Measurements from ENCODE around the gene ADAM12.

ADAM12 gene

DNA sequence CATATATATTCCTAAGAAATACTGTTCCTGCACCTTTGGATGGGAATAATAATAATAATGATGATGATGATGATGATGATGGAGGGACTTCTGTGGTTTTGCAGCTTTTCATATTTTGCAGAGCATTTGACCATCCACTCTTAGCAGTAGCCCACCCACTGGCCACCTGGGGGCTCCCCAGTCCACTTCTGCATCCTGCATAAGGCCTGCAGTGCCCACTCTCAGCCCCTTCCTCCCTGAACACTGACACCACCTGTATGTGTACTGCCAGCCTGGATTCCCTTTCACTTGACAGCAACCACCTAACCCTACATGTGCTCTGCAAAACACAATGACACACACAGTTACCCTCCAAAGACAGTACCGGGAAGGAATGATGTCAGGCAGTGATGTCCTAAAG is 131.4 kb downstream of the ADAM12 start:
- DNase-seq: no peak

DNA sequence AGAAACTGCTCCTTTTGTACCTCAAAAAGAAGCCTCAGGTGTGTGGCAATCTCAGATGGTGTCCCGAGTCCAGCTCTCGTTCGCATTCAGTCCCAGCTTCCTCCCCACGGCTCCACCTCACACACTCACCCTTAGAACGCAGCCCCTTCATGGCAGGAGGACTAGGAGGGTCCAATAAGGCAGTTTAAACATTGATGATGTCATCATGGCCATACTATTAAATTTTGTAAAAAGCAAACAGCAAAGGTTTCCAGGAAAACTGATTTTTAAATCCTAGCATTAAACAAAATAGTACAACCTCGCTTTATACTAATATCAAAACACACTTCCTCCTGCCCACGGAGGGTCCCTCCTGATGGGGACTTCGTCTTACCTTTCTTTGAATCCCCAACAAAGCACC is 133.0 kb downstream of the ADAM12 start:
- no peak for DNase-seq

DNA sequence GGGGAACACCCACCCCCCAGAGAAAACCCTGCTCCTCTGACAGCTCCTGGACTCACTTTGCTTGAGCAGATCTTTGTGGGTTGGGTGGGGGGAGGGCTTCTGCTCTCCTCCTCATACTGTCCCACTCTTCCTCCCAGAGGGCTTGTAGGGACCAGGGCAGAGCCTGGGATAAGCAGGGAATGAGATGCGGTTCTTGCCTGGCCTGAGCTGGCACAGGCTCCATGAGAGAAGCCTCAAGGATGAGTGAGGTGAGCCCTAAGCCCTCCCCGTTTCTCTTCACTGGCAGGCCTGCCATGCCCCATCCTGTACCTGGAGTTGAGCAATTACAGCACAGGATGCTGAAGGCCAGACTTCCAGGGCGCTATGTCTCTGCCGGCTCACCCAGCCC is 134.7 kb downstream of the ADAM12 start:
- peak; percentile 21 for DNase-seq

DNA sequence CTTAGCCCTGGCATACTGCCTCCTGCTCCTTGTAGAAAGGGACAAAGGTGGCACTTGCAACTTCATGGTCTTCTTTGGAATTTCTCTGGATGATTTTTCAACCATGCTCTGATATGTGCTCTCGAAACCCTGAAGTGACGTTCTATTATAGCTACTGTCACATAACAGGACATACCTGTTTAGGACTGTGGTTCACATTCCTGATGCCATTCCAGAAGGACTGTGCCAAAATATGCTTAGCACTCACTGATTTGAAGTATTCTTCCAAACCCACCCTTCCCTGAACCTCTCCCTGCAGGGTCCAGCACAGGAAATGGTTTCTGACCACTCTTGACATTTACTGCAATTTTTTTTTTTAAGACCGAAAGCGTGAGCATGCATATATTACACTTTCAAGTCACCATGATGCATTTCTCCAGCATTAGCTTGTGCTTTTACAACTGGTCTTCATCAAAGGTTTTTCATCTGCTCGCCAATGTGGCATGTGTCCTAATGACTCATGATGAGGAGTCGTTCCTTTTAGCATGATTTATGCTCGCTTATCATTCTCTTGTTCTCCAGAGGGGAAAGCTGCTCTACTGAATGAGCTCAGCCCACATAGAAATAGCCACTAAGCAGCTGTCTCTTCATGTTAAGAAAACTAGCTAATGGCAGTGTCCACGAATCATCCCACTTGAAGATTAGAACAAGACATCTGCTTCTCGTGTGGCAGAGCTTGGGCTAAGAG is 135.2 kb downstream of the ADAM12 start:
- DNase-seq: peak; percentile 98

DNA sequence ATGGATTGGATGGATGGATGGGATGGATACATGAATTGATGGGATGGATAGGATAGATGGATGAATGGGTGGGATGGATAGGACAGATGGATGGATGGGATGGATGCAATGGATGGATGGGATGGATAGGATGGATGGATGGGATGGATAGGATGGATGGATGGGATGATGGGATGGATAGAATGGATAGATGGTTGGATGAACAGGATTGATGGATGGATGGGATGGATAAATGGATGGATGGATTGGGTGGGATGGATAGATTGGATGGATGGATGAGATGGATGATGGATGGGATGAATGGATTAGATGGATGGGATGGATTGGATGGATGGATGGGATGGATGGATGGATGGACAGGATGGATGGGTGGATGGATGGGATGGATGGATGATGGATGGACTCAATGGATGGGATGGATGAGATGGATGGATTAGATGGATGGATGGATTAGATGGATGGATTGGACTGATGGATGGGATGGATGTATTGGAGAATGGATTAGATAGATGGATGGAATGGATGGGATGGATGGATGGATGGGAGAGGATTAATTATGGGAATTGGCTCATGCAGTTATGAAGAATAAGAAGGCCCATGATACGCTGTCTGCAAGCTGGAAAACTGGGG is 136.4 kb downstream of the ADAM12 start:
- no peak for DNase-seq

DNA sequence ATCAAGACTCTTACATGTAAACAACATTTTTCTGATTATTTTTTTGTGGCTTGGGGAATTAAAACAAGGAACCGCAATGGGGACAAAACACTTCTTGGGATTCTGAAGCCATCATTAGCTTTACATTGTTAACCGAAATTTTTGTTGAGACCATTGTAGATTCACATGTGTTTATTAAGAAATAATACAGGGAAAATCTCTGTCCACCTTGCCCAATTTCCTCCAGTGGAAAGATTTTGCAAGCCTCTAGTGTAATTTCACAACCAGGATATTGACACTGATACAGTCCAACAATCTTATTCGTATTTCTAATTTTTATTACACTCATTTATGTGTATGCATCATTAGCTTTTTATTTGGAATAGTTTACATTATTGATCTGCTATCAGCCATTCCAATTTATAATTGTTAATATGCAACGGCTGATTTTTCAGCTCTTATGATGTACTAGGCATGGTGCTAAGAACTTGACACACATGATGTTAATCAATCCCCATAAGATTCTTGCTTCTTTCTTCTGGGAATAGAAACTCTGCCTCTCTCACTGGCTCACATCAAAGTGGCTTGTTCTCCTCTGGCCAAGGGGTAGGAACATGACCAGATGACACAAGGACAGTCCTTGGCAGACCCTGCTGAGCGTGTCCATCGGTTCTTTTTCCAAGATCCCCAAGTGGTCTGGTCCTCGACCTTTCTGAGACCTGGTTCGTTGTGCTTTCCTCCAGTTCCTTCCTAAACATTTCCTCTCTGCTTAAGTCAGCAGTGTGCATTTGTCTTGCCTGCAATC is 137.6 kb downstream of the ADAM12 start:
- peak; percentile 62 for DNase-seq

DNA sequence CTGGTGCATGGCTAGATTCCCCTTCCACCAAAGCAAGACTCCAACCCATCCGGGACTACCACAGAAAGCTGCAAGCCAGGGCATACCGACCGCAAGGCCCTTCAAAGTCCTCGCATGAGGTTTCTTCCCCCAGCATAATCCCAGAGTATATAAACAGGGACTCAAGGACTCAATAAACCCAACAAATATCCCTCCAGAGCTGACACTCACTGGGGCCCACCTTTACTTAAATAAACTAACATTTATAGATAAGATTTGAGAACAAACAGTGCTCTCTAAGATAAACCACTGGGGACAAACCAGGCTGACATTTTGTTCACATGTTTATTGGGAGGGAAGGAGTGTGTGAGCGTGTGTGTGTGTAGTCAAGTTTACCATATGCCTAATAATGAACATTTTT is 138.2 kb downstream of the ADAM12 start:
- DNase-seq: peak; percentile 62

DNA sequence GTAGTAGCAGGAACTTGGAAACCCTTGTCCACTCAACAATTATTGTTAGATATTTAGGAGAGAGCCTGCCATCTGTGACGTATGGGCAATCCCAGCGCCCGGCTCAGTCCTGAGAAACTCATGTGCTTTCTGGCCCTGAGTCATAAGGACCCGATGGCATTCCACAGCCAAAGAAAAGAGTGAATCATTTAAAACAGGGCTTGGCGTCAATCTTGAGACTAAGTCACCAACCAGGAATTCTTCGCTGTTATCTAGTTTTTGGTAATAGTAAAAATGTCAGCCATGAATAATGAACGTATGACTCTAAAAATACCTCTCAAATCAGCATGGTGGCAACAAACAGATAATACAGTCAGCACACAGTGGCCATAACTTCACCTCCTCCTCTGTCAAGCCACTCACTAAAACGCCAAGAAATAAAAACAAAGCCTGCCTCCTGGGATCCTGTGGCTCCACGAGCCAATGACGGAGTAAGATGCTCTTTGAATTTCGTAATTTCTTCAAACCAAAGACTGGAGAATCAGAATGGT is 140.8 kb downstream of the ADAM12 start:
- peak; percentile 98 for DNase-seq

DNA sequence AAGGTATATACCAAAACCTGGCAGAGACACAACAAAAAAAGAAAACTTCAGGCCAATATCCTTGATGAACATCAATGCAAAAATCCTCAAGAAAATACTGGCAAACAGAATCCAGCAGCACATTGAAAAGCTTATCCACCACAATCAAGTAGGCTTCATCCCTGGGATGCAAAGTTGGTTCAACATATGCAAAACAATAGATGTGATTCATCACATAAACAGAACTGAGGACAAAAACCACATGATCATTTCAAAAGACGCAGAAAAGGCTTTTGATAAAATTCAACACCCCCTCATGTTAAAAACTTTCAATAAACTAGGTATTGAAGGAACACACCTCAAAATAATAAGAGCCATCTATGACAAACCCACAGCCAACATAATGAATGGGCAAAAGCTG is 141.9 kb downstream of the ADAM12 start:
- peak; percentile 66 for DNase-seq

DNA sequence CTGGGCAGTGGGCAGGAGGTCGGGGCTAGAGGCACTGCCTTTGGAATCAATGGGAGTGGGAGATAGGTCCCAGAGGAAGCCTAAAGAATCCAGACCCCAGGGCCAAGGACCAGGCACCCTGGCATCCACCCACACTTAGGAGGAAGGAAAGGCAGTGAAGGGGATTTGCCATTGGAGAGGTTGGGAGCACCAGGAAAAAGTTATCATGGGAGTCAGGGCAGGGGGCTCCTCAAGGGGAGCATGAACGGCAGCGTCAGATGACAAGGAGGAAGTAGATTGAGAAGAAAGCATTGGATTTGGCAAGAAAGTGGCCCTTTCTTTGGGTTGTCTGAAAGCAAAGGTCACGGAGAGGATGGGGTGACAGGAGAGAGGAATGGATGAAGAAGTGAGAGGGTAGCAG is 142.8 kb downstream of the ADAM12 start:
- DNase-seq: no peak

DNA sequence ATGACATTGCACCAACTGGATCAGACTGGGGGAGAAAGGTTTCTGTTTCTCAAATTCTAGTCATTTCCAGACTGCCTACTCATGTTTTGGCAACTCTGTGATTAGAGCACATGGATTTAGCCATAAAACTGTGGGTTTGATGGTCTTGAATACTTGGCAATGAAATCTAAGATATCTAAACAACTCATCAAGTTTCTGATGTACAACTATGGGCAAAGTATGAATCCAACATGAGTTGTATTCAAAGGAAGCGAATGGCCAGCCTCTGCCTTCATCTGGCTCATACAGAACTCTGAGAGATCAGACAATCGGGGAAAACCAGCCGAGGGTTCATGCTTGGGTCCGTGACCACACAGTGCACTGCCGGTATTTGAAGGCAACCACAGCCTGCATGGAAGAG is 144.3 kb downstream of the ADAM12 start:
- peak; percentile 94 for DNase-seq

DNA sequence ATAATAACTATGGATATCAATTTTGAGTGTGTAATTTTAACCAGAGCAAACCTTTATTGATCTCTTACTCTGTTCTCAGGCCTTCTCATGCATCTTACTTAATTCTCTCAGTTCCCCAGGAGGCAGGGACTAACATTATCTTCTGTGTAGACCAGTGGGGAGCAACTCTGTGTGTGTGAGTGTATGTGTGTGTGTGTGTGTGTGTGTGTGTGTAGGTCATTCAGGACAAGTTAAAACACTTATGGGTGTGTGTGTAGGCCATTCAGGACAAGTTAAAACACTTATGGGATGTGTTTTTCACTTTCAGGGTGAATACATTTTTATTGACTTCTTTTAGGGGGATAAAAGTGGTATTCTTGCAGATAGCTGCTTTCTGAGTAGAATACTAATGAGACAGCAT is 145.0 kb downstream of the ADAM12 start:
- DNase-seq: no peak

DNA sequence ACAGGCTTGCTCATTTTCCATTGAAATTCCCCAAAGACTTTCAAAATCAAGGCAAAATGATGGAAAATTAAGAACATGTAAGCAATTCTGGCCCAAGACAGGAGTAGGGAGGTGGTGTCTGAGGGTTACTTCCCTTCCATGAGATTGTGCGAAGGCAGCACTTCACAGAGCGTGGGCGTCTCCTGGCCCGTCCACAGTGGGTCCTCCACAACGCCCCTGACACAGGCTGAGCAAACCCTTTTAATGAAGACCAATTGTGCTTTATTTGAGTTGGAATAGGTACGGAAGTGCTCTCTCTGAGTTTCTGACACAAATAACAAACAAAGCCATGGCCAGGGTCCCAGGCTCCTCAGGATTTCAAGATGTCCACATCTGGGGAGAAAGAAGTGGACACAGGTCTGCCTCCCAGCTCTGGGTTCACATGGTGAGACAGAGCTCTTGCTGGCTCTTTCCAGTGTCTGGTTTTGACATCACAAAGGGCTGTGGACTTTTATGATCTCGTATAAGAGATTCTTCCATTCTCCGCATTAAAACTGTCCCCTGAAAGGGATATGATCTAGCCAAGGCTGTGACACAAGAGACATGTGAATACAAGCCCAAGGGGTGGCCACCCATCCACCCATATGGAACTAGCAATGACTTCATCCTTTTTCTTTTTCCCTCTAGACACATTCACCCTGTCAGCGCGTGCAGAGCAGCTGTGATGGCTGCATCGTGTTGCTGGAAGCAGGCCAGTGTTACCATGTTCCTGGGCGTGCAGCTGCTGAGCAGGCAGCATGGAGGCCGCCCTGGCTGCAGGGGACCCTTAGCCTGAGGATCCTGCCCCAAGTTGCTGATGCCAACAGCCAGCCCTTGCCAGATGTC is 145.6 kb downstream of the ADAM12 start:
- peak; percentile 61 for DNase-seq

DNA sequence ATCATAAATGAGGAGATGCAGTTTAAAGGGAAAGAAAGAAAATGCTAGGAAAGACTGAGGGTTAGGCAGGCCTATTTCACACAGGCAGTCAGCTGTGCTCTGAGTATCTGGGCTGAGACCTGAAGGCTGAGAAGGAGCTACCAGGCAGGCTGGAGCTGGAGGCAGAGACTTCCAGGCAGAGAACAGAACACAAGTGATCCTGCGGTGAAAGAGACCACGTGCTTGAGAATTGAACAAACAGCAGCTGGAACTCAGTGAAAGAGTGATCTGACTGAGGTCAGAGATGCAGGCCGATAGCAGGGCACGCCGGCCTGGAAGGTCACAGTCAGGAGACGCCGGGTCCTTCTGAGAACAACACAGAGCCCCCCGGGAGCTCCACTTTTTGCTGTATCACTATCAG is 147.8 kb downstream of the ADAM12 start:
- no peak for DNase-seq

DNA sequence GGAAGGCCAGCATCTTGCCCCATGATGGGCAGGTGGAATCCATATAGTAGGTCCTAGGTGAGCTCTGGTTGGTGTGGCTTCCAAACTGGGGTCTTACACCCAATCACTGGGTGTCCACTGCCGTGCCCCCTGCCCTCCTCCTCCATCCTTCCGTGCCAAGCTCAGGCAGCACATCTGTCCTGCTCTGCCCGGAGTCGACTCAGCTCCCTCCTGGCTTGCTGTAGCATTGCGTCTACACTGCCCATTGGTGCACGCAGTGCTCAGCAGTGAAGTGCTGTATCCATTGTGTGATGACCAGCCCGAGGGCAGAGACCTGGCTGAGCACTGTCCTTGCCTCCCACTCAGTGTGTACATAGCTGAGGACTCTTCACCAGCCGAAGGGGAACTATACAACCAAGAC is 148.4 kb downstream of the ADAM12 start:
- DNase-seq: no peak

DNA sequence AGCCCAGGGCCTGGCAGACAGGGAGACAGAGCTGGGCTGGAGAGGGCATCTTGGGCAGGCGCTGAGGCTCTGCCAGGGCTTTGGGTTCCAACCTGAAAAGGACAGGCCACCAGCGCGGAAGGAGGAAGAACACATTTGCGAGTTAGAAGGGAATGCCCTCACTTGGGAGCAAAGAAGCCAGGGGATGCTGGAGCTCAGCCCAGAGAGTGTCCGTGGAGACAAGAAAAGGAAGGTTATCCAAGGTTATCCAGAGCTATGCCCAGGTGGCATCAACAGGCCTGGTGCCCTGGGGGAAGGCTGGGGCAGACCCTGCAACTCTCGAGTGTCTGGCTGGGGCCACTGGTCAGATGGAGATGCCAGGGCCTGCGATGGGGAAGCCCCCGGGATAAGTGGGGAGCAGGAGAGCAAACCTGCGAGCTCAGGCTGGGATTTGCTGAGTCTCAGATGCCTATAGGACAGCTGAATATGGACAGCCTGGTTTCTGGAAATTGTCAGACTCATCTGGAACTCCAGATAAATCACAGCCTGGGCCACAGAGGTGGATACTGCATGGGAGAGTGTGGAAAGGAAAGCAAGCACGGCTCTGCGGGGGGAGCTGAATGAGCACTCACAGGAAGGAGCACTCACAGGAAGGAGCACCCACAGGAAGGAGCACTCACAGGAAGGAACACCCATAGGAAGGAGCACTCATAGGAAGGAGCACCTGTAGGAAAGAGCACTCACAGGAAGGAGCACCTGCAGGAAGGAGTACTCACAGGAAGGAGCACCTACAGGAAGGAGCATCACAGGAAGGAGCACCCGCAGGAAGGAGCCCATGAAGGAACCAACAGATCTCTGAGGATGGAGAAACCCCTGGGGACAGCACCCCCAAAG is 152.1 kb downstream of the ADAM12 start:
- no peak for DNase-seq

DNA sequence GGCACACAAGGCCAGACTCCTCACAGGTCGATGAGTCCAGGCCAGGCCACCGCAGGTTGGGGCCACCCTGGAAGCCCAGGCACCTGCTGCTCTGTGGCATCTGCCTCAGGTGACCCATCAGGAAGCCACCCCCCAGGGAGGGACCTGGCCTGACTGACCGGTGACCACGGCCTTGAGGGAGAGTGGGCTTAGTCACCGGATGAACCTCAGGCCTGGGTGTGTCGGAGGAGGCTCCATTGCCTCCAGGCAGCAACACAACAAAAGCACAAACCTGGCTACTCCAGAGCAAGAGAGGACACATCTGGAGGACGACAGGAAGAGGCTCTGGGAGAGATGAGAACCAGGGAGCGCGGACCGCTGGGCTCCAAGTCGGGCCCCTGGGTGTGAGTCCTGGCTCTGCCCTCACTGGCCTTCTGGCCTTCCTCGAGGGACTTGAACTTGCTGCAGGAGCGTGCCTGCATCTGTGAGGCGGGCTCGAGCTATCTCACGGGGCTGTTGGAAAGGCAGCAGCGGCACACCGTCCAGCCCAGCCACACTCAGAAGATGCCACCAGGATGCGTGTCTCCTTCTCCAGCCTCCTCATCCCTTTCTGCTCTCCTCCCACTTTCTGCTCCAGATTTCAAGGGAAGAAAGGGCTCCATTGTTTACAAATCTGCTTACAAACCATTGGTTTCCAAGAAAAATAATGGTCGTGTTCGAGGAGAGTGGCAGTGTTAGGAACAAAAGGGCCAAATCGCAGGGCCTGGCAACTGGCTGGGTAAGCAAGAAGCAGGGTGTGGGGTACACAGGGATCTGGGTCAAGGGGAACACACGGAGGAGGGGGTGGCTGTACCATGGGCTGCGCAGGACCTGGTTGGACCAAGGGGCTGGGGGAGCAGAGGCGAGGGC is 152.9 kb downstream of the ADAM12 start:
- no peak for DNase-seq

DNA sequence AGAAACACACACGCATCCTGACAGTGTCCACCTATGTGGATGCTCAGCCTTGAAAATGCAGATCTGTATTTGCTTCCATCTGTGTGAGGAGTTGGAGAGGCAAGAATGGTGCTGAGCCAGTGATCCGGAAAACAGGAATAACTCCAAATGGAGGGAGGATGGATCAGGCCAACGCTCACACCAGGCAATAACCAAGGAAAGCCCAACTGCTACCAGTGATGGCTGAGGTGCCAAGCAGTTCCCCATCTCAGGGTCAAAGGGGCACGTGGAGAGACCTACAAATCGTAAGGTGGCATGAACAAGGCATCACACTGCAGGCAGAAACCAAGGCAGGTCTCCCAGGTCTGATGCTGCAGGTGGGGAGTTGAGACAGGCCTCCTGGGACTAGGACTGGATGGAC is 153.6 kb downstream of the ADAM12 start:
- DNase-seq: no peak

DNA sequence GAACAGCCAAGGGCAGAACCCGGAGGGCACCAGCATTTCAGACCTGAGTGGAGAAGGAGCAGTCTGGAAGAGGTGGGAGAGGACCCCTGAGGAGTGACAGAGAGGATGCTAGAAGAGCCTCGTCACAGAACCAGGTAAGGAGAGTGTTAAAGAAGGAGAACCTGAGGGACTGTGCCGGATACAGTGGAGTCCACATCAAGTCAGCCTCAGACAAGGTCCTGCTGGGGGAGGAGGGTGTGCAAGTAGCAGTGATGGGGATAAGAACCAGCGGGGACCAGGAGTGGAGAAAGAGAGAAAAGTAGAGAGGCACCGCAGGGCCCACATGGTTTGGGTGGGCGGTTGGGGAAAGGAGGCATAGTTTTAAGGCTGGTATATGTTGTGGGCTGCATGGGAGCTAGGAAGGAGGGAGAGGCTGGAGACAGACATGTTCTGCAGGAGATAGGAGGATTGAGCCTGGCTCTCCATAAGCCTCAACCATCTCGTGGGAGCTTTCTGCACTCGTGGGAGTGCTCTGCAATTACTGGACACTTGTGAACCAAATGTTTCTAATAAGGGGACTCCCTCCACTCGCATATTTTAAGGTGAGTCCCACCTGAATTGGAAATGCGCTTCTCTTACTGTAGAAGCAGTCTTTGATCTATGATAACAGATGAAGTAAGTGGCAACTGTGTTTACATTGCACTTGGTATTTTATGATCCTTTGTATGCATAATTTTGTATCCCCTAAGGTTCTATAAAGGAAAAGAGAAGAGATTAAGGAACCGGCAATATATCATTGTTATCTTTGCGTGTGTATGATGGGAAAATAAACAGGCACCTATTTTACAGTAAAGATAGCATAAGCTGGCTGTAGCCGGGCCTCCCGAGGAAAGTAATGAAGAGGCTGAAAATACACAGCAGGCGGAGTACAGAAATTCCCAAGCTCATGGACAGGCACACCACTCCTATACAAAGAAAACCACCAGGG is 154.8 kb downstream of the ADAM12 start:
- DNase-seq: no peak

DNA sequence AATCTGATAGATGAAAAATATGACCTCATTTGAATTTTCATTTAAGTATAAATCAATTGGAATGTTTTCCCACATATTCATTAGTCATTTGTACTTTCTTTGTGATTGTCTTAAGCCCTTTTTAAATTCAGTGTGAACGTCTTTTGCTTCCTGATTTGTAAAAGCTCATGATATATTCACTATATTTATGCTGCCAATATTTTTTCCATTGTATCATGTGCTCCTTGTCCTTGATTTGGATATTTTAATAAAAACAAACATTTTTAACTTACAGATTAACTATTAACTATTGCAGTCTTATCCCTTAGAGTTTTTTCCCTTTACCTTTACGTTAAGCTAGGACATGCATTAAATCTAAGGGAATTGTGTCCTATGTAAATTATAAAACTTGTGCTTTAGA is 157.7 kb downstream of the ADAM12 start:
- DNase-seq: no peak
